H4 (cell line): ENCODE data around the gene CFAP299. TPM values are rescaled to one million over a fixed set of nuclear protein-coding genes. Genes with fewer than 3 reads are reported as not detected.
"Not testable (repeated sequence)": the region's sequence is repeated elsewhere in the genome, so short reads cannot be mapped to it uniquely, and the experiment has no call there.

ENCODE experiments used
- DNase-seq: peaks from one replicate; pipeline ENCODE4 v3.0.0-alpha.2; 2015; ENCODE audit warnings: low spot score
- total RNA-seq: library from RNA; depleted of rRNA; stranded (reverse); fragments of >200 nt; shearing (Covaris generic); gene quantifications from 2 replicates; pipeline ENCODE4 v1.2.3, GENCODE V29; 2014

CFAP299 gene
- total RNA-seq, 1 experiment from 2014 or later, result 0.21 TPM

DNA sequence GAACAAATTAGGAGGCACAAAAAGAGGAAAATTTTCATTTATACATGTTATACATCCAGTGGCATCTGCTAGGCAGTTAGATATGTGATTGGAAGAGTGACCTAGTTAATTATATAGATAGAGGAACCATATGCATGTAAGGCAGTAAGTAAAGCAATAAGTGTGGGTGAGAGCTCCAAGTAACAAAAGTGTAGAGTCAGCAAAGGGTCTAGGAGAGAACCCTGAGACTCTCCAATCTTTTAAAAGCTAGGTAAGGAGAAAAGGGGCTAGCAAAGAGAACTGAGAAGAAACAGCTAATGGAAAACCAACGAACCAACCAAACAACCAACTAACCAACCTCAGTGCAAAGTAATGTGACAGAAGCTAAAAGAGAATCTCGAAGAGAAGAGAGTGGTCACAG is 3.8 kb upstream of the CFAP299 start:
- no peak for DNase-seq

DNA sequence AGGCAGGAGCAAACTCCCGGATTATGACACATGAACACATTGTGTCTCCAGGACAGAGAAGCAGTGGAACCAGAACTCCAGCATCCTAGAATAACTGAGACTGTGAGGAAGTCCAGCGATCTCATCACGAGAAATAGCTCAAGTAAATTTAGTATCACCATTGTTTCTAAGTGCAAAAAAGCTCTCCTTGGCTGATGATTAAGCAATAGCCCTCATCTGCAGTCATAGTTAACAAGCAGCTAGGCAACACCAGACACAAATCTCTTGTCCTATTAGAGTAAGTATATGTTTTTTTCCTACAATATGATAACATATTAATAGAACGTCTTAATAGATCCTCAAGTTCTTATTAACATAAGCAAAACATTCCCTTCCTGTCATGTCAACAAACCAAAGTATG is 2.4 kb upstream of the CFAP299 start:
- DNase-seq, result no peak

DNA sequence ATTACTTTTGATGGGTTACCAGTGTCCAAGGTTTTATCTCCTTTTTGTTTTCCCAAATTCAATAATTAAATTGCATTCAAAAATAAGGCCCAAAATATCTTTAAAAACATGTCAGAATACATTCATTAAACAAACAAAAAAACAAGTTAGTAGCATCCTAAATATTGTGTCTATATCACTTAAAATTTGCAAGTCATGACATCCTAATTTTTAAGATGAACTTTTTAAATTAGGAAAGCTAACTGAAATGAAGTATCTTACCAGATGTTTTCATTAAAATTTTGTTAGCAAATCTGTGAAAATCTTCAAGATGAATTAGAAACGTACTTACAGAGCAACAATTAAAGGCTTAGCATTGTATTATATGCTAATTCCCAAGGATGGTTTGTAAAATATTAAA is 962 bp upstream of the CFAP299 start:
- DNase-seq, result no peak

DNA sequence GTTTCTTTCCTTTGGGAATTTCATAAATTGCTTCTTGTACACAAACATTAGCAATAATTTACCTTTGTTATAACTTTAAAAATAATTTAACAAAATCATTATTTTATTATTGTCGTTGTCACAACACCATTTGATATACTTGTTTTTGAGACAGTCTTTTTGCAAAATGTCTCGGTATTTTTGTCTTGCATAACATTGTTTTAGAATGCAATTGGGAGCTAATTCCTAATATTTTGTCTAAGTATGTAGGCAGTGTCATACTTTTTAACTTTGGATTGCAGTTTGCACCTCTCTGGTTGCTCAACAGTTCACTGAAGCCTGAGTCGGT is 340 bp upstream of the CFAP299 start:
- no peak for DNase-seq

DNA sequence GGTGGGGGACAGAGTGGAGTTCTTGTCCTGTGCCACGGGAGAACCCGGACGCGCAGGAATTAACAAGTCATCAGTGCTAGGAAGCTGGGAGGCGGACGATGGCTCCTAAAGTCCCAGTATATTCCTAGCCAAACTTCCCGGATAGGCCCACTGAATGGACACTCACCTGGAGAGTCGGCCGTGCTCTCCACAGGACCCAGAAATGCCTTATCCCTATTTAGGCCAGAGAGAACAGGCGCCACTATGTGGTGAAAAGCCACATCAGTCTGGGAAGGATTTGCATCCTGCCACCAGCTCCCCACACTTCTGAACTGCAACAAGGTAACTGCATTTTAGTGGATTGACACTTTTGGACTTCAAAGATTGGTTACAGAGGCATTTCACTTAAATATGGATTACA is 1.1 kb downstream of the CFAP299 start:
- peak; percentile 35 for DNase-seq

DNA sequence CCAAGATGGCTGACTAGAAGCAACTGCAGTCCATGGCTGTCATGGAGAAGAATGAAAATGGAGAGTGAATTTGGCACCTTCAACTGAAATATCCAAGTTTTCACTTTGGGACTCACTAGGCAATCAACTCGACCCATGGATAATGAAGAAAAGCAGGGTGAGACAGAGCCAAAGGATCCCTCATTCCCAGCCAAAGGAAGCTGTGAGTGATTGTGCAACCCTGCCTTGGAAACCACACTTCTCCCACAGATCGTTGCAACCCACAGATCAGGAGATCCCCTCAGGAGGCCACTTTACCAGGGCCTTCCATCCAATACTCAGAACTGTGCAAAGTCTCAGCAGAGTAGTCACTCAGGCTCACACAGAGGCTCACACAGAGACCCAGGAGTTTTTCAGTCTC is 4.5 kb downstream of the CFAP299 start:
- DNase-seq, result peak; percentile 8

DNA sequence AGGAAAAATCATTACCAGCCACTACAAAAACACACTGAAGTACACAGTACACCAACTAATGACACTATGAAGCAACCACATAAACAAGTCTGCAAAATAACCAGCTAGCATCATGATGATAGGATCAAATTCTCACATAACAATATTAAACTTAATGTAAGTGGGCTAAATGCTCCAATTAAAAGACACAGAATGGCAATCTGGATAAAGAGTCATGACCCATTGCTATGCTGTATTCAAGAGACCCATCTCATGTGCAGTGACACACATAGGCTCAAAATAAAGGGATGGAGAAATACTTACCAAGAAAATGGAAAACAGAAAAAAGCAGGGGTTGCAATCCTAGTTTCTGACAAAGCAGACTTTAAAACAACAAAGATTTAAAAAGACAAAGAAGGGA is 7.2 kb downstream of the CFAP299 start:
- DNase-seq, result not testable (repeated sequence)

DNA sequence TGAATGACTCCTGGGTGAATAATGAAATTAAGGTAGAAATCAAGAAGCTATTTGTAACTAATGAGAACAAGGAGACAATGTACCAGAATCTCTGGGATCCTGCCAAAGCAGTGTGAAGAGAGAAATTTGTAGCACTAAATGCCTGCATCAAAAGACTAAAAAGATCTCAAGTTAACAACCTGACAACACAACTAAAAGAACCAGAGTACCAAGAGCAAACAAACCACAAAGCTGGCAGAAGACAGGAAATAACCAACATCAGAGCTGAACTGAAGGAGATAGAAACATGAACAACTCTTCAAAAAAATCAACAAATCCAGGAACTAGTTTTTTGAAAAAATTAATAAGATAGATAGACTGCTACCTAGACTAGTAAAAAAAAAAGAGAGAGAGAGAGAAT is 8.4 kb downstream of the CFAP299 start:
- no peak for DNase-seq

DNA sequence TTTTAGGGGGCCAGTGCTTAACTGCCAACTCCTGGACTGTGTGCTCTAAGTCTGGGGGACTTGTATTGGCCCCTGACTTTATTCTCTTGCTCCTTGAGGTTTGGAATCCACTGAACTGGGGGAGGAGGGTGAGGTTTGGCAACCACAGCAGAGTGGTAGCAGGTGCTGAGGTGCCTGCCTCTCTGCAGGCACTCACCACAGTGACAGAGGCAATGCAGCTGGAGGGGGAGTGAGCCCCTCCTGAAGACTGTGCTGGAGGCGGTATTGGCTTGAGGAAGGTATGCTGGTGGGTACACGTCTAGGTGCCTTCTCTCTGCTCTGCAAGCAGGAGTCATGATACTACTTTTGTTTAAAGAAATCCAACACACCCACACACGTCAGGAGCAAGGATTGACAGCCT is 24.6 kb downstream of the CFAP299 start:
- no peak for DNase-seq

DNA sequence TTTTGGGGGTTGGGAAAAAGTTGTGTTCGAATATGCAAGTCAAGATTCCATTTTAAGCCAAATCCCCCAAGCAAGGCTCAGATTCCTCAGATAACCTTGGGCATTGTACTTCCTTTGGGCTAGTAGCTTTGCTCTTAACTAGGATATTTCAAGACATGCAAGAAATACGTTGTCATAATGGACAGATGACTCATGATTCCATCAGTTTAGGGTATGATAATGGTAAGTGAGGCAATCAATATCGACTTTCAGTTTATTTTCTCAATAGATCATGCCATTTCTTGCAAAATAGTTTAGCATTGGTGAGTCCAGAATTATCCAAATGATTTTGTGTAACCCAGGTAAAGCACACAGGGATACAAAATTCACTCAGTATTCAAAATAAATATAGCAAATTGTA is 25.4 kb downstream of the CFAP299 start:
- no peak for DNase-seq

DNA sequence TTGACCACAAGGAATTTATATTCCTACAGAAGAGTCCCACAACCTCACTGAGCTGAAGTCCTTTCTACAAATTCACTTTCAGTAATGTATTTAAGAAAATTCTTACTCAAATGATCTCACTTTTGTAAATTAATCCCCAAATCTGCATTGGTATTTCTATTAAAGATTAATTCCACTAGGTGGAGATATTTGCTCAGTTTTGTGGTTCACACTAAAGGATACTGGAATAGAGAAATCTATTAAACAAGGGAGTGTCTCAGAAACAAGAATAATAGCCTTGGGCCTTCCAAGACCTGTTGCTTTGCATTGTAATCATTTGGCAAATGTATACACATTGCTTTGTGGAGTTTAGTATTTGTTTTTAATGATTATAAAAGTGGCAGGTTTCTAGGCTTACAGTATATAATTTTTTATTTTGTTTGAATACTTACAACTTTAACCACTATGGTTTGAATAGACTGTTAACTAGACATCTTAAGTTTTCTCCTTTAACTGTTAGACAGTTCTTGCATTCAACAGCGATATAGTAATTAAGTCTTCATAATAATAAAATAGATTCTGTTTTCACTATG is 25.9 kb downstream of the CFAP299 start:
- DNase-seq, result no peak

DNA sequence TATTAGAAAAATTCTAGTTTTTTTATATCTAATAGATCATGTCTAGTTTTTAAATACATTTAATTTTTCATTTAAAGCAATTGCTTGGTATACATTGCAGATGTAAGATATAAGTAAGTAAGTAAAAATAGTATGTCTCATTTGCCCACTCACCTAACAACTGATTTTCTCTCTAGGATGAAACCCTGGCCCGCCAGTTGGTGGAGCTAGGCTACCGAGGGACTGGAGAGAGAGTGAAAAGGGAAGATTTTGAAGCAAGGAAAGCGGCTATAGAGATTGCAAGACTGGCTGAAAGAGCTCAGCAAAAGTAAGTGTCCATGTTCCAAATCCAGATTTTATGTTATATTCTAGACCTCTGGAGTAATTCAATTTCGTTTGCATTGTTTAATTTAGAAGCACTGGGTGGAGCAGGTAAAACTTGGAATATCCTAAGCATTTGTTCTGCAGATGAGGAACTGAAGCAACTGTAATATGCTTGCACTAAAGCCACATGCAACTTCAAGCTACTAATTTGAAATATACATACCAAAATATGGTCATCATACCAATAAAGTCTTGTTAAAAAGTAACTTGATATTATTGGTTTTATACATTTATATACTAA is 27.1 kb downstream of the CFAP299 start:
- DNase-seq, result peak; percentile 36

DNA sequence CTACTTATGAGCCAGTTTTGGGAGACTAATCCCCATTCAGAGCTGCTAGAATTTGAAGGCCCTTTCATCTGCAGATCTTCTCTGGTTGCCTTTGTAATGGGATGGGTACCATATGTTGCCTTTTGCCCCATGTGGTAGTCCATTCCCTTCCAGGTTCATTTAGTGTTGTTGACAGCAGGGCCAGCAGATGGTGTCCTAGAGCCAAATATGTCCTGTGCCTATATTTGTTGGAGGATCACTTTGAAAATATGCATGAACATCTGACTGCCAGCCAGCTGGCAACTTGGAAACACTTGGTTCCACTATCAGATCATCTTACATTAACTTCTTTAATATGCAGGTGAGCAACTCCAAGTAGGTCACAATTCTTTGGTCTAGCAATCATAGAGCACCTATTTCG is 30.4 kb downstream of the CFAP299 start:
- peak; percentile 62 for DNase-seq

DNA sequence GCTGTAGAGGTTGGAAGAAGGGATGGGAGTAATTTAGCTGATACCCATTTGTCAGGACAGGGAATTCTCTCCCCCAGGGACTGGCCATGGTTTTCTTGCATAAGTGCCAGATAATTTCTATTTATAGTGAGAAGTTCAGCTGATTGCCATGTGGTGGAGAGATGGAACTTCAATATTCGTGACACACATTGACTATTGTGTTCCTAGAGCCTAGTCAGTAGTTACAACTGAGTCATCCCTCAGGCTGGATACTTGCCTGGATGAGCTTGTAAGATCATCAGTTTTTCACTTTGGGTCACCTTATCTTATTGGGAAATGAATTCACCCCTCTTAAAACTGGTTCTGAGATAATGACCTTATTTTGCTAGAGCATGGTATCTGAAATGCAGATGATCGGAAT is 32.2 kb downstream of the CFAP299 start:
- no peak for DNase-seq

DNA sequence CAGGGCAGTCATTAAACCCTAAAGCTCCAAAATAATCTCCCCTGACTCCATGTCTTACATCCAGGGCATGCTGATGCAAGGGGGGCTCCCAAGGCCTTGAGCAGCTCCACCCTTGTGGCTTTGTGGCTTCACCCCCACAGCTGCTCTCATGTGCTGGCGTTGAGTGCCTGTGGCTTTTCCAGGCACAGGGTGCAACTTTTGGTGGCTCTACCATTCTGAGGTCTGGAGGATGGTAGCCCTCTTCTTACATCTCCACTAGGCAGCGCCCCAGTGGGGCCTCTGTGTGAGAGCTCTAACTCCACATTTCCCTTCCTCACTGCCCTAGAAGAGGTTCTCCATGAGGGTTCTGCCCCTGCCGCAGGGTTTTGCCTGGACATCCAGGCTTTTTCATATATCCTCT is 35.1 kb downstream of the CFAP299 start:
- DNase-seq, result no peak

DNA sequence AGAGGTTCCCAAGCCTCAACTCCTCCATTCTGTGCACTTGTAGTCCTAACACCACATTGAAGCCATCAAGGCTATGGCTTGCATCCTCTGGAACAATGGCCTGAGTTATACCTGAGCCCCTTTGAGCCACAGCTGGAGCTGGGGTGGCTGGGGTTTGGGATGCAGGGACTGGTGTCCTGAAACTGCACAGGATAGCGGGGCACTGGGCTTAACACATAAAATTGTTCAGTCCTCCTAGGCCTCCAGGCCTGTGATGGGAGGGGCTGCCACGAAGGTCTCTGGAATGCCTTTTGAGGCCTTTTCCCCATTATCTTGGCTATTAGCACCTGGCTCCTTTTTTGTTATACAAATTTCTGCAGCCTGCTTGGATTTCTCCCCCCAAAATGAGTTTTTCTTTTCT is 35.5 kb downstream of the CFAP299 start:
- DNase-seq, result no peak

DNA sequence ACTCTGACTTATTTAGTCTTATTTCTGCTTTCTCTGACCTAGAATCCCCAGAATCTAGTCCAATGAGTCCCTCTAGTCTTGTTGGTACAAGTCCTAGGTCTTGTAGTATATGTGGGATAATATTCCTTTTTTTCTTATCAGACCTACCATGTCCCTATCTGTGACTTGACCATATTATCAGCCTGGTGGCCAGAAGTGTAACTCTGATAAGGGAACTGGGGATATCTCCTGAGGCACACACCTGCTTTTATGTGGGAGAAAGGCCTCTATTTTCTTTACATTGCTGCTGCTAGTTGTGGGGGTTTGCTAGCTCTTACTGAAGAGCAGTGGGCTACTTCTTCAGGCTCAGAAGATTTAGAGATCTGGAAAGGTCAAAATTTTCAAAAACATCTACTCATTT is 38.6 kb downstream of the CFAP299 start:
- no peak for DNase-seq

DNA sequence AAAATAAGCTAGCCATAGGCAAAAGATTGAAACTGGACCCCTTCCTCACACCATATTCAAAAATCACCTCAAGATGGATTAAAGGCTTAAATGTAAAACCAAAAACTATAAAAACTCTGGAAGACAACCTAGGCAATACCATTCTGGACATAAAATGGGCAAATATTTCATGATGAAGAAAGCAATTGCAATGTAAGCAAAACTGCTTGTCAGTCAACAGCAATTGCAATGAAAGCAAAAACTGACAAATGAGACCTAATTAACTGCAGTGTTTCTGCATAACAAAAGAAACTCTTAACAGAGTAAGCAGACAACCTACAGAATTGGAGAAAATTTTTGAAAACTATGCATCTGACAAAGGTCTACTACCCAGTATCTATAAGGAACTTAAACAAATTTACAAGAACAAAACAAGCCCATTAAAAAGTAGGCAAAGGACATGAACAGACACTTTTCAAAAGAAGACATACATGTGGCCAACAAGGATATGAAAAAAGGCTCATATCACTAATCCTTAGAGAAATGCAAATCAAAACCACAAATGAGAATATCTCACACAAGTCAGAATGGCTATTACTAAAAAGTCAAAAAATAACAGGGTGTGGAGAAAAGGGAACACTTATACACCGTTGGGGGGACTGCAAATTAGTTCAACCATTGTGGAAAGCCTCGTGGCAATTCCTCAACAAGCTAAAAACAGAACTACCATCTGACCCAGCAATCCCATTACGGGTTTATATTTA is 46.7 kb downstream of the CFAP299 start:
- no peak for DNase-seq

DNA sequence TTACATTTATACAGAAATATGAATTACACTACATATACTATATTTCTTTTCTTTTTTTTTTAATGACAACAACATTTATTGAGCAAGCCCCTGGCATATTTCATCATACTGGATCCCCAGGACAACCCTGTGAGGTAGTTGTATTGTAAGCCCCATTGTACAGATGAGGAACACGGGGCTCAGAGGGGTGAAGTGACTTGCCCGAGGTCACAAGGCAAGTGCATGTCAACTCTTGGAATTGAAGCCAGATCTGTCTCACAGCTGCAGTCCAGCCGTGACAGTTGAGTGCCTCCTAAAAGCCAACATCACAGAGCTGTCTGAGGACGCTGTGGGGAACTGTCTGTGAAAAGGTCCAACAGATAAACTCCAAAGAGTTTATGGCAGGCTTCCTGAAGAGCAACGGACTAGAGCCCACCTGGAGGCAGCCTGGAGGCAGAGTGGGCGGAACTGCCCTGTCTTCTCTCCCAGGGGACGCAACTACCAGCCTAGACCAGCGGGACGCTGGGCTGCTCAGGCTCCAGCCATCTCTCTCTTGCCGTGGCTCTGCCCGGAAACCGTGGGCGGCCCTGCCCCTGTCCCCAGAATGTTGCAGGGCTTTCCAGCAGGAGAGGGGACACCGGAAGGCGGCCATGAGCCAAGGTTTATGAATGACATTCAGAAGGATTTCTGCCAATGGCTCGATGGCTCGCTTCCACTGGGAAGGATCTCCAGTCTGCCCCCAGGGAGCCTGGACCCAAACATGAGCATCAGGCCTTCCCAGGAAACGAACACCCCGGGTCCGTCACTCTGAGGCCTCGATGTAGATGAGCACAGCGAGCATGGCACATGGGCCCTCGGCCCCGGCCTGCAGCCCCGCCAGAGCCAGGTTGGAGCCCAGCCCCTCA is 50.1 kb downstream of the CFAP299 start:
- no peak for DNase-seq

DNA sequence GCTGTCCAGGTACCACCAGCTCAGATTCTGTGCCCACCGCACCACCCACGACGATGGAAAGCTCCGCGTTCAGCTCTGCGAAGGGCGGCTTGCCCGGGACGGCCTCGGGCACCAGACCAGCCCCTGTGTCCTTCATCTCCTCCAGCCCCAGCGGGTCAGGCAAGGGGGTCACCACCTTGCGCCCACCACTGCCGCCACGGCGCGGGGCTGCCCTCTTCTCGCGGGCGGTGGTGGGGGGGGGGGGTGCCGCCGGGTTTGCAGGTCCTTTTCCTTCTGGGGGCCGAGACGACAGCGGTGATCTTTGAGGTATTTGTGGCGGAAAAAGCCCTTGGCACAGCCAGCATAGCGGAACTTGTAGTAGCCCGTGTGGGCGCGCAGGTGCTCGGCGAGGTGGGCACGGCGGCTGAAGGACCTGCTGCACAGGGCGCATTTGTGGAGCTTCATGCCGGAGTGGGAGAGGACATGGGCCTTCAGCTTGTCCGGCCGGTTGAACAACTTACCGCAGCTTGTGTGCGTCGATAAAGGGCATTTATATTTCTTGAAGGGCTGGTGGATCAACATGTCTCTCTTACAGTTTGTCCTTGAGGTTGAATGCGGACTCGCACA is 50.9 kb downstream of the CFAP299 start:
- no peak for DNase-seq

DNA sequence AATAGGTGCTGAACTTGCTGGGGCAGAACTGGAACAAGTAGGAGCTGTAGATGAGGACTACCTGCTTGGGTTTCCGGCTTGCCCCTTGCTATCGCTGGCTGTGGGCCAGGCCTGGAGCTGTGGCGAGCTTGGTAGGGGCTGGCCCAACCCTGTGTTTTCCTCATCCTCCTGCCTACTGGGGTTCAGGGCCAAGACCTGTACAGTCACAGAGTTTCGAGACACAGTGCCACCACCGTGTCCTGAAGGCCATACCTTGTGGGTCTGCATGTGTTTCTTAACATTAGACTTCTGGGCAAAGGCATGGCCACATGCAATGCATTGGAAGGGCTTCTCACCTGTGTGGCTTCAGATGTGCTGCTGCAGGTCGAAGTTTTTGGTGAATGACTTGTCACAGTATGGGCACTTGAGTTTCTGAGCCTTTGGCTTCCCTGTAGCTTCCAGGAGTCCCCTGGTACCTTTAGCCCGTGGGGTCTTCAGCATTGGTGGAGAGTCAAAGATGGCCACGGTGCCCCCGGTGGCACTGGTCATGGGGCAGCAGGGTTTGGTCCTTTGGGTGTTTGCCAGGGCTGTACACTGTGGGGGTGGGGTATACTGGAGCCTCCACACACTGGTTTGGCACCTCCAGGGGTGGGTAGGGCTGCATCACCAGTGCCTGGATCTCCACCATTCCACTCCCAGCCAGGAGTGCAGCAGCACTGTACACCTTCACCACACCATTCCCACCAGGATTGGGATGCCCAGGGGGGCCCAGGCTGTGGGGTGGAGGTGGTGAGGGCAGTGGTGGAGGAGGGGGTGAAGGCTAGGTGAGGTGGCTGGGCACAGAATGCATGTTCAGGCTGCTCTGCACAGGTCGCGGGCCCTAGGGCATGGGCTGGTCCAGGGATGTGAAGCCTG is 52.1 kb downstream of the CFAP299 start:
- DNase-seq, result no peak
